PFSK-1 (cell line): Measurements from ENCODE around the gene ITPKB.

Experiments used
- SIN3A ChIP-seq: IDR thresholded peaks from 2 replicates; pipeline ENCODE4 v1.6.1; 2012; ENCODE audit warnings: mild to moderate bottlenecking, low read length, moderate library complexity, borderline replicate concordance; ENCODE audit not compliant: insufficient read depth
- TAF1 ChIP-seq: IDR thresholded peaks from 2 replicates; pipeline ENCODE4 v1.6.1; 2012; ENCODE audit warnings: low read length, control low read depth, borderline replicate concordance; ENCODE audit not compliant: insufficient read depth

- TF ChIP-seq SIN3A (no peak), TAF1 (no peak)
Observed at GRCh38 chr1:226691247-226691646, 47.8 kb downstream of the ITPKB start.
